PFSK-1 (cell line): ENCODE data around the gene MIR17HG.

Source experiments
- POLR2AphosphoS5 ChIP-seq: IDR thresholded peaks from 2 replicates; pipeline ENCODE4 v1.6.1; 2012; ENCODE audit warnings: low read depth, mild to moderate bottlenecking, control low read depth, low read length, moderate library complexity
- REST ChIP-seq, 2 experiments: IDR thresholded peaks; 2 replicates each; pipeline versions ENCODE4 v1.6.1 to v1.8.0; 2011 to 2012; ENCODE audit warnings: low read depth in 2 of 2, low read length in 2 of 2, control low read depth in 1 of 2, inconsistent platforms in 1 of 2, mild to moderate bottlenecking in 1 of 2, moderate library complexity in 1 of 2; ENCODE audit not compliant: insufficient read depth in 1 of 2

GRCh38 chr13:91368101-91368500, 20.6 kb downstream of the MIR17HG start:
- TF ChIP-seq REST (IDR thresholded peaks at IDR 0.05; ENCODE audit: insufficient read depth in 1 of 2, low read depth in 2 of 2, low read length in 2 of 2) (no peak), POLR2AphosphoS5 (no peak)
